GM23338 (cell line): ENCODE results near the gene CCN5. TPM values are rescaled to one million over a fixed set of nuclear protein-coding genes. Genes with fewer than 3 reads are reported as not detected.

ENCODE experiments used
- ATAC-seq: fragments of 200-7000 bp; cut with Tn5 transposase; 3 replicates; pipeline ENCODE4 v1.9.1; 2020
- DNase-seq: peaks from one replicate; pipeline ENCODE4 v3.0.0-alpha.2; 2015; ENCODE audit warnings: low spot score
- H2AFZ ChIP-seq: fragments of 200-600 bp; sonication (generic); 2 replicates; pipeline ENCODE4 v1.8.0; 2016; ENCODE audit warnings: antibody characterized with exemption, mild to moderate bottlenecking, moderate library complexity
- H3F3A ChIP-seq: fragments of 200-600 bp; sonication (generic); replicated peaks from 2 replicates; pipeline ENCODE4 v1.8.0; 2017; ENCODE audit warnings: antibody characterized with exemption, mixed run types, low read depth
- H3K27ac ChIP-seq: fragments of 200-600 bp; sonication (generic); 2 replicates; pipeline ENCODE4 v1.6.1; 2016; ENCODE audit warnings: low read depth
- H3K27me3 ChIP-seq: fragments of 200-600 bp; sonication (generic); 2 replicates; pipeline ENCODE4 v1.8.0; 2016; ENCODE audit warnings: mild to moderate bottlenecking, mixed run types, moderate library complexity; ENCODE audit not compliant: insufficient read depth
- H3K36me3 ChIP-seq: fragments of 200-600 bp; sonication (generic); 2 replicates; pipeline ENCODE4 v1.8.0; 2016; ENCODE audit warnings: mild to moderate bottlenecking; ENCODE audit not compliant: insufficient read depth
- H3K4me1 ChIP-seq: fragments of 200-600 bp; sonication (generic); 2 replicates; pipeline ENCODE4 v1.8.0; 2016; ENCODE audit warnings: mild to moderate bottlenecking, moderate library complexity; ENCODE audit not compliant: insufficient read depth
- H3K4me2 ChIP-seq: fragments of 200-600 bp; sonication (generic); 2 replicates; pipeline ENCODE4 v1.7.1; 2017; ENCODE audit warnings: mixed run types
- H3K4me3 ChIP-seq: fragments of 200-600 bp; sonication (generic); 2 replicates; pipeline ENCODE4 v1.6.1; 2016; ENCODE audit warnings: mixed run types
- H3K79me2 ChIP-seq: fragments of 200-600 bp; sonication (generic); replicated peaks from 2 replicates; pipeline ENCODE4 v1.8.0; 2017; ENCODE audit warnings: mild to moderate bottlenecking; ENCODE audit not compliant: insufficient read depth
- H3K9me2 ChIP-seq: fragments of 200-600 bp; sonication (generic); 2 replicates; pipeline ENCODE4 v1.8.0; 2017; ENCODE audit not compliant: insufficient read depth
- H4K20me1 ChIP-seq: fragments of 200-600 bp; sonication (generic); replicated peaks from 2 replicates; pipeline ENCODE4 v1.8.0; 2017; ENCODE audit warnings: mild to moderate bottlenecking; ENCODE audit not compliant: insufficient read depth
- H3K27ac Mint-ChIP-seq: 2 replicates; pipeline ENCODE4 v1.8.0; 2020; ENCODE audit warnings: inconsistent platforms, mild to moderate bottlenecking, moderate library complexity, mixed read lengths
- H3K27me3 Mint-ChIP-seq: 3 replicates; pipeline ENCODE4 v1.8.0; 2022; ENCODE audit warnings: low read depth, mild to moderate bottlenecking, moderate library complexity, mixed read lengths, inconsistent platforms; ENCODE audit not compliant: insufficient read depth, poor library complexity
- H3K36me3 Mint-ChIP-seq: 3 replicates; pipeline ENCODE4 v1.8.0; 2021; ENCODE audit warnings: low read depth, mild to moderate bottlenecking, inconsistent platforms, moderate library complexity, mixed read lengths
- H3K4me1 Mint-ChIP-seq: 3 replicates; pipeline ENCODE4 v1.8.0; 2020; ENCODE audit warnings: mild to moderate bottlenecking, inconsistent platforms, mixed read lengths
- H3K4me3 Mint-ChIP-seq: 3 replicates; pipeline ENCODE4 v1.8.0; 2021; ENCODE audit warnings: moderate library complexity, mild to moderate bottlenecking, inconsistent platforms, mixed read lengths
- H3K9me3 Mint-ChIP-seq: 3 replicates; pipeline ENCODE4 v1.8.0; 2020; ENCODE audit warnings: moderate library complexity, mild to moderate bottlenecking, inconsistent platforms, mixed read lengths
- CTCF ChIP-seq, 2 experiments: fragments of 200-600 bp in 1 of 2; sonication (generic) in 1 of 2; conservative IDR thresholded peaks; 2 replicates each; pipeline versions ENCODE4 v1.5.1 to v1.6.1; 2016 to 2017; ENCODE audit warnings: antibody characterized with exemption in 2 of 2, low read depth in 2 of 2, mild to moderate bottlenecking in 2 of 2, moderate library complexity in 1 of 2
- ETS1 ChIP-seq: IDR thresholded peaks from 2 replicates; pipeline ENCODE4 v1.6.1; 2016; ENCODE audit warnings: antibody characterized with exemption
- EZH2phosphoT487 ChIP-seq: fragments of 200-600 bp; sonication (generic); IDR thresholded peaks from one replicate; pipeline ENCODE4 v1.8.1; 2018; ENCODE audit warnings: antibody characterized with exemption; ENCODE audit not compliant: unreplicated experiment
- JUNB ChIP-seq: IDR thresholded peaks from one replicate; pipeline ENCODE4 v1.6.1; 2016; ENCODE audit warnings: antibody characterized with exemption; ENCODE audit not compliant: unreplicated experiment
- NANOG ChIP-seq: IDR thresholded peaks from 2 replicates; pipeline ENCODE4 v1.6.1; 2016; ENCODE audit warnings: antibody characterized with exemption, borderline replicate concordance
- POLR2AphosphoS5 ChIP-seq: IDR thresholded peaks from 2 replicates; pipeline ENCODE4 v1.6.1; 2016; ENCODE audit warnings: antibody characterized with exemption, low read depth
- REST ChIP-seq: IDR thresholded peaks from one replicate; pipeline ENCODE4 v1.6.1; 2018; ENCODE audit warnings: antibody characterized with exemption; ENCODE audit not compliant: unreplicated experiment
- ZNF331 ChIP-seq: fragments of 250-450 bp; sonication (Bioruptor Pico); IDR thresholded peaks from 2 replicates; pipeline ENCODE4 v1.5.0; 2020; ENCODE audit warnings: low read depth, mild to moderate bottlenecking, moderate library complexity
- ZNF462 ChIP-seq: fragments of 250-450 bp; sonication (Bioruptor Pico); IDR thresholded peaks from 2 replicates; pipeline ENCODE4 v1.5.0; 2020; ENCODE audit warnings: mild to moderate bottlenecking, moderate library complexity
- polyA plus RNA-seq: library from polyadenylated mRNA; unstranded; fragments of >200 nt; fragmentation: Nextera tagmentation; extraction: Ambion mirVana; gene quantifications from 2 replicates; pipeline ENCODE4 v1.2.1, GENCODE V29; 2016
- total RNA-seq: library from RNA; depleted of rRNA; stranded (reverse); fragments of >200 nt; shearing (Covaris generic); gene quantifications from 2 replicates; pipeline ENCODE4 v1.2.3, GENCODE V29; 2014

Gene CCN5
- total and polyA plus RNA-seq, 2 experiments from 2014 or later = not detected

- Histone ChIP-seq H3F3A (no peaks in the 10 kb centered on the region), H2AFZ (no peak overlapping the region), H3K79me2 (no peaks in the 10 kb centered on the region), H3K9me2 (no peaks in the 10 kb centered on the region), H3K27me3 (no peaks in the 10 kb centered on the region), H3K4me1 (no peaks in the 10 kb centered on the region), H4K20me1 (no peaks in the 10 kb centered on the region; the same call in 1 of the 2 replicates), H3K36me3 (no peaks in the 10 kb centered on the region), H3K4me2 (no peak overlapping the region), H3K27ac (no peak overlapping the region), H3K4me3 (no peak overlapping the region)
- TF ChIP-seq ETS1 (no peak), POLR2AphosphoS5 (no peak), REST (no peak), CTCF (conservative IDR thresholded peaks at IDR 0.05; ENCODE audit: low read depth in 2 of 2) (no peak)
- H3K27me3 Mint-ChIP-seq = no peaks in the 10 kb centered on the region
- no peak overlapping the region for H3K27ac Mint-ChIP-seq
- H3K4me1 Mint-ChIP-seq = peaks cover 4% of the 10 kb centered on the region; the same call in 1 of the 3 replicates
- no peaks in the 10 kb centered on the region for H3K9me3 Mint-ChIP-seq
- H3K4me3 Mint-ChIP-seq = no peak overlapping the region
- H3K36me3 Mint-ChIP-seq = peaks cover 3% of the 10 kb centered on the region; the same call in 1 of the 3 replicates
- no peak for ATAC-seq
- DNase-seq = no peak
Measured at GRCh38 chr20:44768854-44769480, 53.8 kb downstream of the CCN5 start.

GRCh38 chr20:44769481-44769863, 54.3 kb downstream of the CCN5 start:
- Histone ChIP-seq H3K36me3 (no peaks in the 10 kb centered on the region), H2AFZ (no peak overlapping the region), H3F3A (no peaks in the 10 kb centered on the region), H3K4me2 (no peak overlapping the region), H3K79me2 (no peaks in the 10 kb centered on the region), H3K27ac (no peak overlapping the region), H3K4me3 (no peak overlapping the region), H3K27me3 (no peaks in the 10 kb centered on the region), H3K4me1 (no peaks in the 10 kb centered on the region), H3K9me2 (no peaks in the 10 kb centered on the region), H4K20me1 (no peaks in the 10 kb centered on the region; the same call in 1 of the 2 replicates)
- Mint-ChIP-seq H3K36me3 (peaks cover 3% of the 10 kb centered on the region; the same call in 1 of the 3 replicates), H3K27me3 (no peaks in the 10 kb centered on the region), H3K4me1 (peaks cover 4% of the 10 kb centered on the region; the same call in 1 of the 3 replicates), H3K9me3 (no peaks in the 10 kb centered on the region), H3K4me3 (no peak overlapping the region), H3K27ac (no peak overlapping the region)
- no peak for DNase-seq
- ATAC-seq = no peak
- TF ChIP-seq JUNB (no peak), ZNF331 (CRISPR knock-in tag) (no peak), ZNF462 (CRISPR knock-in tag) (no peak), NANOG (no peak), POLR2AphosphoS5 (no peak), EZH2phosphoT487 (no peak)
